GM18520 (cell line): ENCODE data around the gene SERAC1.
"Not testable (repeated sequence)": the region's sequence is repeated elsewhere in the genome, so short reads cannot be mapped to it uniquely, and the experiment has no call there.

Source experiments
- ATAC-seq: cut with Tn5 transposase; IDR thresholded peaks from one replicate; pipeline ENCODE4 v1.9.1; 2021; ENCODE audit not compliant: unreplicated experiment

SERAC1 gene

GRCh38 chr6:158168040-158168289 is at the start of gene SERAC1:
TSS of gene SERAC1 (minus strand) at chr6:158168262. CDS start at chr6:158158363, 9,899 bp downstream.
- no peak for ATAC-seq

GRCh38 chr6:158213925-158214674 is 46.0 kb upstream of the SERAC1 start:
- ATAC-seq: peak; percentile 64

- no peak for ATAC-seq
Observed at GRCh38 chr6:158211273-158212055, 43.4 kb upstream of the SERAC1 start.

GRCh38 chr6:158209582-158210333 is 41.7 kb upstream of the SERAC1 start:
- not testable (repeated sequence) for ATAC-seq

- not testable (repeated sequence) for ATAC-seq
Observed at GRCh38 chr6:158208226-158209030, 40.4 kb upstream of the SERAC1 start.

- ATAC-seq: peak; percentile 95
Observed at GRCh38 chr6:158207422-158207788, 39.3 kb upstream of the SERAC1 start.

GRCh38 chr6:158206740-158207421 is 38.8 kb upstream of the SERAC1 start:
- ATAC-seq: no peak

- no peak for ATAC-seq
Observed at GRCh38 chr6:158205169-158205944, 37.3 kb upstream of the SERAC1 start.

GRCh38 chr6:158198461-158198860 is 30.4 kb upstream of the SERAC1 start:
- ATAC-seq: no peak

GRCh38 chr6:158194487-158195280 is 26.6 kb upstream of the SERAC1 start:
- ATAC-seq: no peak

GRCh38 chr6:158191761-158192160 is 23.7 kb upstream of the SERAC1 start:
- no peak for ATAC-seq

- ATAC-seq: no peak
Observed at GRCh38 chr6:158191032-158191431, 23.0 kb upstream of the SERAC1 start.

GRCh38 chr6:158188591-158188990 is 20.5 kb upstream of the SERAC1 start:
- ATAC-seq: no peak

- ATAC-seq: no peak
Observed at GRCh38 chr6:158185729-158186456, 17.8 kb upstream of the SERAC1 start.

GRCh38 chr6:158184608-158185007 is 16.5 kb upstream of the SERAC1 start:
- no peak for ATAC-seq

GRCh38 chr6:158183174-158183972 is 15.3 kb upstream of the SERAC1 start:
- ATAC-seq: not testable (repeated sequence)

- not testable (repeated sequence) for ATAC-seq
Observed at GRCh38 chr6:158177712-158178111, 9.7 kb upstream of the SERAC1 start.
